Ishikawa (cell line): ENCODE results near the gene ERGIC2.

Experiments used
- CEBPB ChIP-seq: IDR thresholded peaks from 2 replicates; pipeline ENCODE4 v1.6.1; 2012
- CREB1 ChIP-seq: IDR thresholded peaks from 2 replicates; pipeline ENCODE4 v1.6.1; 2012; ENCODE audit warnings: low read depth
- EGR1 ChIP-seq: IDR thresholded peaks from 2 replicates; pipeline ENCODE4 v1.6.1; 2012
- EP300 ChIP-seq: IDR thresholded peaks from 2 replicates; pipeline ENCODE4 v1.6.1; 2012; ENCODE audit warnings: borderline replicate concordance
- FOXM1 ChIP-seq: IDR thresholded peaks from 2 replicates; pipeline ENCODE4 v1.6.1; 2012; ENCODE audit warnings: low read depth, borderline replicate concordance
- NFIC ChIP-seq: IDR thresholded peaks from 2 replicates; pipeline ENCODE4 v1.6.1; 2012
- RAD21 ChIP-seq: IDR thresholded peaks from 2 replicates; pipeline ENCODE4 v1.6.1; 2012; ENCODE audit warnings: low read depth
- REST ChIP-seq: IDR thresholded peaks from 2 replicates; pipeline ENCODE4 v1.6.1; 2012; ENCODE audit warnings: low read depth, mild to moderate bottlenecking
- TAF1 ChIP-seq: IDR thresholded peaks from 2 replicates; pipeline ENCODE4 v1.6.1; 2012; ENCODE audit warnings: low read depth, mild to moderate bottlenecking
- TCF12 ChIP-seq: IDR thresholded peaks from 2 replicates; pipeline ENCODE4 v1.6.1; 2012; ENCODE audit warnings: low read depth
- TEAD4 ChIP-seq: IDR thresholded peaks from 2 replicates; pipeline ENCODE4 v1.6.1; 2012
- YY1 ChIP-seq: IDR thresholded peaks from 2 replicates; pipeline ENCODE4 v1.6.1; 2012; ENCODE audit warnings: low read depth
- ZBTB7A ChIP-seq: IDR thresholded peaks from 2 replicates; pipeline ENCODE4 v1.6.1; 2012; ENCODE audit warnings: low read depth
- TF ChIP-seq, protein P1 (sequence below): IDR thresholded peaks from 2 replicates; pipeline ENCODE4 v1.6.1; 2012
- TF ChIP-seq, protein P2 (sequence below): IDR thresholded peaks from 2 replicates; pipeline ENCODE4 v1.6.1; 2012

Gene ERGIC2

GRCh38 chr12:29426498-29426897 is 45.5 kb upstream of the ERGIC2 start:
- TF ChIP-seq RAD21 (no peak), YY1 (no peak), EGR1 (no peak), FOXM1 (no peak), ZBTB7A (no peak), TAF1 (no peak), CEBPB (no peak), TEAD4 (no peak), CREB1 (no peak), NFIC (no peak), EP300 (no peak)
- TF ChIP-seq, protein P1, sequence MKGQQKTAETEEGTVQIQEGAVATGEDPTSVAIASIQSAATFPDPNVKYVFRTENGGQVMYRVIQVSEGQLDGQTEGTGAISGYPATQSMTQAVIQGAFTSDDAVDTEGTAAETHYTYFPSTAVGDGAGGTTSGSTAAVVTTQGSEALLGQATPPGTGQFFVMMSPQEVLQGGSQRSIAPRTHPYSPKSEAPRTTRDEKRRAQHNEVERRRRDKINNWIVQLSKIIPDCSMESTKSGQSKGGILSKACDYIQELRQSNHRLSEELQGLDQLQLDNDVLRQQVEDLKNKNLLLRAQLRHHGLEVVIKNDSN: no peak
- TF ChIP-seq, protein P2, sequence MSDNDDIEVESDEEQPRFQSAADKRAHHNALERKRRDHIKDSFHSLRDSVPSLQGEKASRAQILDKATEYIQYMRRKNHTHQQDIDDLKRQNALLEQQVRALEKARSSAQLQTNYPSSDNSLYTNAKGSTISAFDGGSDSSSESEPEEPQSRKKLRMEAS: no peak

DNA sequence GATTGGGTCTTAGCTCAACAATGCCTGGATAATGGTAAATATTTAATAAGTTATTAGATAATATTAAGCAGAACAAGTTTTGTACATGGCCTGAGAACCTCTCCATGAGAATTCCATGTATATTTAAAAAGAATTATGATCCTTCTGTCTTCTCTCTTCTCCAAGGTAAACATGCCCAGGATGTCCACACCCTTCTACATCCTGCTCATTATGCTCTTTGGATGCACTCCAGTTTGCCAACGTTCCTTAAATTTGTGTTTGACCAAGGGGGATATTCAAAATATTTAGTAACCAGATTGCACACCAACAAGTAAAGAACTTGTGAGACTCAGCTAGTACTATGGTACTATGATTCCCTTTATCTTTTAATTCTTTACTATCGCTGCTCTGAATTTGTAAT is 44.8 kb upstream of the ERGIC2 start:
- TF ChIP-seq FOXM1: no peak
- TF ChIP-seq EP300: no peak
- TF ChIP-seq NFIC: no peak
- no peak for TF ChIP-seq RAD21
- no peak for TF ChIP-seq CREB1
- no peak for TF ChIP-seq TEAD4
- no peak for TF ChIP-seq ZBTB7A
- TF ChIP-seq, protein P2: no peak
- TF ChIP-seq TAF1: no peak
- no peak for TF ChIP-seq YY1
- TF ChIP-seq REST: no peak
- TF ChIP-seq, protein P1: no peak
- no peak for TF ChIP-seq CEBPB
- no peak for TF ChIP-seq TCF12
- no peak for TF ChIP-seq EGR1

- no peak for TF ChIP-seq FOXM1
- TF ChIP-seq TAF1: no peak
- no peak for TF ChIP-seq EGR1
- TF ChIP-seq, protein P2: no peak
- TF ChIP-seq YY1: no peak
Observed at GRCh38 chr12:29416748-29417147, 35.8 kb upstream of the ERGIC2 start.

DNA sequence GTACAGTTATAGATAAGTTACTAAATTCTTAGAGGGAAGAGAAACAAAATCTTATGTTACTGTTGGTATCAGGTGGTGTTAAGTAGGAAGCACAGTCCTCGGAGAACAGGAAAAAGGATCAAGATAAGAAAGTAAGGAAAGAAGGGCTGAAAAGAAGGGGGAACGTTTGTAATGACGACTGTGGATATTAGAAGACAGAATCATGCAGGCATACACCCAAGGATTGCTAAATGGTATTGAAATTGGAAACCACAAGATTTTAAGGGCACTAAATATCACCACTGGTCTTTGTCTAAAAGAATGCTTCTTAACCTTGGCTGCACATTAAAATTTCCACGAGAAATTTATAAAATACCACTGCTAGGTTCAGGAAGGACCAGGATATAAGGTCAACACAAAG is 34.1 kb upstream of the ERGIC2 start:
- TF ChIP-seq CEBPB (no peak), FOXM1 (no peak), TEAD4 (no peak), NFIC (no peak)

DNA sequence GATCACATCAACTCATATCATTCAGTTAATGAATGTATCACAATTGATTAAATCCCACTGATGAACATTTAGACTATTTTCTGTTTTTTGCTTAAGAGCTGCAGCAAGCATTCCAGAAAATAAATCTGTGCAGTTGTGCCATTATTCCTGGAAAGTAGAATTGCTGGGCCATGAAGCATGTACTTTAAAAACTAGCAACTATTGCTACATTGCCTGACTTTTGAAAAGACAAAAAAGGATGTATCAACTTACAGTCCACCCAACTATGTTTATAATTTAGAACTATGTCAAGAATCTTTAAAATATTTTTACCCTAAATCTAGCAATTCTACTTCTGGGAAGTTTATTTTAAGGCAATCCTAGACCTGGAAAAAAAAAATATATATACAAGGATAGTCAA is 33.4 kb upstream of the ERGIC2 start:
- TF ChIP-seq YY1 (no peak), CEBPB (peak; percentile 39; the same call in 1 of the 2 replicates)

GRCh38 chr12:29405561-29405960 is 24.6 kb upstream of the ERGIC2 start:
- TF ChIP-seq, protein P2: no peak
- TF ChIP-seq CEBPB: no peak
- TF ChIP-seq, protein P1: no peak
- no peak for TF ChIP-seq RAD21
- TF ChIP-seq NFIC: no peak
- TF ChIP-seq CREB1: no peak
- TF ChIP-seq REST: no peak
- TF ChIP-seq YY1: no peak
- TF ChIP-seq EGR1: no peak
- no peak for TF ChIP-seq TEAD4
- no peak for TF ChIP-seq EP300
- TF ChIP-seq ZBTB7A: no peak
- TF ChIP-seq FOXM1: no peak
- no peak for TF ChIP-seq TCF12
- no peak for TF ChIP-seq TAF1
